Activated effector memory CD4-positive, alpha-beta T cell treated with Interleukin-2 at 50 U/mL for 16 hours (primary cell): ENCODE measurements around the gene KCNJ4.
"Not testable (repeated sequence)": the region's sequence is repeated elsewhere in the genome, so short reads cannot be mapped to it uniquely, and the experiment has no call there.

Source experiments
- DNase-seq: peaks from one replicate; pipeline ENCODE4 v3.0.0-alpha.2; 2020

KCNJ4 gene

GRCh38 chr22:38470179-38470578 lies 15.2 kb upstream of the KCNJ4 start:
- DNase-seq: not testable (repeated sequence)

DNA sequence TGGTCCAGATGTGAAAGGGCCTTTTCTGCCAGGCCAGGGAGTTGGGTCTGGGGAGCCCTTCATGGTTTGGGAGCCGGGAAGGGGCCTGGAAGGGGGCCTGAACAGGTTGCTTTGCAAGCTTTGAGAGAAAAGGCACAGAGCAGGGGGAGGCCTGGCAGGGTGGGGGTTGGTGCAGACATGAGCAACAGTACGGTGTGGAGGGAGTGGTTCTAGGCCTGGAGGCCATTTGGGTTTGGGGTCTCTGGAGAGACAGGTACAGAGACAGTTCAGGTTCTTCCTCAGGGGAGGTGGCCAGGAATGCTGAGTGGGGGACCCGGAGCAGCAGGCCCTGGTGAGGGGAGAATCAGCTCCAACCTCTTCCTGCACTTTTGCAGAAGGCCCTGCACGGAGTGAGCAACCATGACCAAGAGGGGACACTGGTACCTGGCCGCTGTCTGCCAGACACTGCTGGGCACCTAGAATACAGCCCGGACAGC lies 14.3 kb upstream of the KCNJ4 start:
- DNase-seq: no peak

- DNase-seq: no peak
Observed at GRCh38 chr22:38468443-38469305, 13.7 kb upstream of the KCNJ4 start.

GRCh38 chr22:38467904-38468442 lies 13.0 kb upstream of the KCNJ4 start, which contains the start of gene KDELR3:
Gene KDELR3 (plus strand): TSS chr22:38468096. CDS start chr22:38468234, 138 bp downstream.
- DNase-seq: no peak

DNA sequence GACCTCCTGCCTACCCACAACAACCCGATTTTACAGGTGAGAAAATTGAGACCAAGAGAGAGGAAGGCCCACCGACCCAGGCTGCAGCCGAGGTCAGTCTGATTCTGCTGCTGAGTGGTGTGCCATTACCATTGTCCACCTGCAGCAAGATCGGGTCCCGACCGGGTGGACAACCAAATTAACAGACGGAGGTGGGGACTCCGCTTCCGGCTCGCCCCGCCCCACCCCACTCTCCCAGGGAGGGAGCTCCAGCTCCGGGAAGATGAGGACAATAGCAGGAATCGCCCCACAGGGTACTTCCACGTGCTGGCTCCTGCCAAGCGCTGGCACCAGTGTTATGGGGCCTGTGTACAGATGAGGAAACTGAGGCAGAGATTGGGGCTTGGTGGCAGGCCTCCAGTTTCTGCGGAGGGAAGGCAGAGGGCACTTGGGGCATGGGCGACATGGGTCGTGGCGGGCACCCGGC lies 12.5 kb upstream of the KCNJ4 start:
- no peak for DNase-seq

DNA sequence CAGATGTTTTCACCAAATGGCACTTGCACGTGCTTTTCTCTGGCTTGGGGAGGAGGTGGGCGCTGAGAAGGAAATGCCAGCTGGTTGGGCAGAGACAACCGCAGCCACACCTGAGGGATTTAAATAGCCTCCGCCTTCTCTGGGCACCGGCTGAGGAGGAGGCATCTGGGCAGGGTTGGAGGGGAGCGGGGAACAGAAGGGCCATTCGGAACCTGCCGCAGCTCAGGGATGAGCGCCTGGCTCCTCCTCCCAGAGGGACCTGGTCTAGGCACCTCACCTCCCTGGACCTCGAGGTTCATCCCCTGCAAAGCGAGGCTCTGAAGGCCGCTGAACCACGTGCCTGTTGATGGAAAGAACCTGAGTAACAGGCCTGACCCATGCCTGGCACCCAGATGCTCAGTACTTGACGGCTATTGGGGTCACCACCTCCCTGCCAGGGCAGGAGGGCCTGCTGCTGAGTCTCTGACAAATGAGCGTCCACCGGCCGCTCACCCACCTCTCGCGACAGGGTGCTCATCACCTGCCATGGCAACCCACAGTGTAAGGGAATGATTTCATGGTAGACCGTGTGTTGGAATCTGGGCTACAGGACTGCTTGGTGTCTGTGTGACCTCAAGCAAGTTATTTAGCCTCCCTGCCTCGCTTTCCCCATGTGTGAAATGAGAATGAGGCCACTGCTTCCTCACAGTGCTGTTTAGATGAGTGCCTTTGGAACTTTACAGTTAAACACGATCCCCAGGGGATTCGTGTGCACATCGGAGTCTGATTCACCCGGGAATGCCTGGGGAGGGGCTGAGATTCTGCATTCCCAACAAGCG lies 10.9 kb upstream of the KCNJ4 start:
- no peak for DNase-seq

DNA sequence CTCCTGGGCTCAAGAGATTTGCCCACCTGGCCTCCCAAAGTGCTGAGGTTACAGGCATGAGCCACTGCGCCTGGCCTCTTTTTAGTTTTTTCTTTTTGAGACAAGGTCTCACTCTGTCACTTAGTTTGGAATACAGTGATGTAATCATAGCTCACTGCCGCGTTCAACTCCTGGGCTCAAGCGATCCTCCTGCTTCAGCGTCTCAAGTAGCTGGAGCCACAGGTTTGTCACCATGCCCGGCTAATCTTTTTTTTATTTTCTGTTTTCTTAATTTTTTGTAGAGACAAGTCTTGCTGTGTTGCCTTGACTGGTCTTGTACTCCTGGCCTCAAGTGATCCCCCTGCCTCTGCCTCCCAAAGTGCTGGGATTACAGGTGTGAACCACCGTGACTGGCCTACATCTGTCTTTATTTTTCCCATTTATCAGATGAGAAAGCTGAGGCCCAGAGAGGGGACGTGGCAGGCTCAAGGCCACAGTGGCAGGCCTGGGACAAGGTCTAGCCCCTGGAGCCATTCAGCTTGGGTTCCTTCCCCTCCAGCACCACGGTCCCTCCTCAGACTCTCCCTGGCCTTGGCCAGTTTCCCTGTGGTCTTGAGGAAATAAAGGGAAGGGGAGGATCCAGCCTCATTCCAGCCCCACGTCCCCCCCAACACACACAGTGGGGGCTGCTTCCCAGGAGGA lies 10.1 kb upstream of the KCNJ4 start:
- DNase-seq: no peak

- no peak for DNase-seq
Observed at GRCh38 chr22:38462960-38463784, 8.2 kb upstream of the KCNJ4 start.

DNA sequence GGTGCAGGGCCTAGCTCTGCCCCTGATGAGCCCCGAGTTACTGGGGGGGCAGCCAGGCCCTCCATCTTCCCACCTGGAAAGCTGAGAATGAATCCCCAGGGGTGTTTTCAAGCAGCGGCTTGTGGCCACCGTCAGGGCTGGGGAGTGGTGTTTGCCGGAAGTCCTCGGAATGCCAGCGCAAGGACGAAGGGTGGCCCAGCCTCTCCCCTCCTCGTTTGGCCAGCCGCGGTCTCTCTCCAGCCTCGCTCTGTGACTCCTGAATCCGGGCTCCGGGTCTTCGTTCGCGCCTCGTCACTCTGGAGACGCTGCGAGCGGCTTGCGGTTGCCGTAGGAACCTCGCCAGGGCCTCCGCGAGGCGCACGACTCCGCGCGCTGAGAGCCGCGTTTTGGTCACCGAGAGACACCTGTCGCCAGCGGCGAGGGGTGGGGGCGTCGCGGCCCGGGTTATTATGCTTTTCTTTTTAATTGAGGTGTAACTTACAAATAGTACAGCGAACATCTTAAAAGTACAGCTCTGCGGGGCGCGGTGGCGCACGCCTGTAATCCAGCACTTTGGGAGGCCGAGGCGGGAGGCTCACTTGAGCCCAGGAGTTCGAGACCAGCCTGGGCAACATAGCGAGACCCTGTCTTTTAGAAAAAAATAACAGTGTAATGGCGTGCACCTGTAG lies 6.5 kb upstream of the KCNJ4 start:
- peak; percentile 10 for DNase-seq

DNA sequence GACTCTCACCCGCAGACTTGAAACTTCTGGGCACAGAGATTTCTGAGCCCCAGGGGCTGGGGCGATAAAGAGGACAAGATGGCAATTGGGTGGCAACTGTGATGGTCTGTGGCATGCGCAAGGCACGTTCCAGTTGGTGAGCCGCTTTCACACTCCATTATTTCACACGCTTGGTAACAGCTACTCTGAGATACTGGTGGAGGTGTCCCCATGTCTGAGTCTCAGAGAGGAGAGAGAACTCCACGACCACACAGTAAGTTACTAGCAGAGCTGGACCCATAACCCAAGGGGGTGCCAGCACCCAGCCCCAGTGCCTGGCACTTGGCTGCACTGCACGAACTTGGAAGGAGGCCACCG lies 6.0 kb upstream of the KCNJ4 start:
- DNase-seq: no peak

DNA sequence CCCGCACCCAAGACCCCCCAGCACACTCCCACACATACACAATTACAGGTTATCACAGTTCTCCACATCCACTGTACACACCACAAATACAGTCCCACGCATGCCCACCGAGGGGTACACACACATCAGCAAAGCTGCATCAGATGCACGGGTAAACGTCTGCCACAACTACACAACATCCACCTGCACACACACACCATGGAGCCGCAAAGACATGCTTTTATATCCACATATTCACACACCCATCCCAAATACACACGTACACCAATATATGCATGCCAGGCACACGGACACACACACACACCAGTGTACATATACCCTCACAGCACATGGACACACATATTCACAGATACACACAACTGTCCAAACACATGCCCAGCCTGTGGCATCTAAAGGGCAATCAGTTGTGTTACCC lies 5.4 kb upstream of the KCNJ4 start:
- no peak for DNase-seq

DNA sequence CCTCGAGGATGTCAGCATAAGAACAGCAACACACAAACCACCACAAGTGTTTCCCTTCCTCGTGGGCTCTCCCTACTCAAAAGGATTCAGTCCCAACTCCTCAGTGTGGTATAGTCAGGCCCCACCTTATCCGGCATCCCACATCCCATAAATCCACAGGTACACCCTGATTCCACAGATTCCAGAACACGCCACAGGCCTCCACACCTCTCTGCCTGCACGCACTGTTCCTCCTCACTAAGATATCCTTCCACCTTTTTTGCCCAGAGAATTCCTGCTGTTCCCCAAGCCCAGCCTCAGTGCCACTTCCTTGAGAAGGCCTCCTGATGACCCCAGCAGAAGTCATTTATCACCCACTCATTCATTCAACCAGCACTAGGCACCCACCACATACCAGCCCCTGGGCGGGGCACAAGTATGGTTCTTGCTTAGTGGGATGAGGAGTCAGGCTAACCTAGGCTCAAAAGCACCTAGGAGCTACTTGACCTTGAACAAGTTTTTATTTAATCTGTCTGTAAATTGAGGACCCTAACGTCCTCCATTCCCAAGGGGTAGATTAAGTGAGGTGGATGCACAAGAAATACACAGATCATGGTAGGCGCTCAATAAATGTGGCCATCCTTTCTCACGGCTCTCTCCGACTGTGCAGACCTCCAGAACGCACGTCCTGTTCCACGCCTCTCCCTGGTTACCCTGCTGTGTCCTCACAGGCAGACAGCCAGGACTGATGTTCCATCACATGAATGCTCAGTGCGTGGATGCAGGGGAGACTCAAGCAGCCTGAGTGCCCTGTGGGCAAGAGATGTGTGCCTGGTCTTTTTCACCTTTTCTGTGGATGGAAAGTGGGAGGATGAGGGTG lies 2.1 kb upstream of the KCNJ4 start:
- no peak for DNase-seq

GRCh38 chr22:38456272-38456835 lies 1.4 kb upstream of the KCNJ4 start:
- no peak for DNase-seq

GRCh38 chr22:38455530-38456271 lies 702 bp upstream of the KCNJ4 start:
- DNase-seq: no peak

GRCh38 chr22:38454353-38455075 lies 485 bp downstream of the KCNJ4 start:
- no peak for DNase-seq

GRCh38 chr22:38453996-38454352 lies 1.0 kb downstream of the KCNJ4 start:
- DNase-seq: no peak

GRCh38 chr22:38453066-38453672 lies 1.8 kb downstream of the KCNJ4 start:
- DNase-seq: no peak
